ENCODE data around the gene DUSP2. TPM values are rescaled to one million over a fixed set of nuclear protein-coding genes. Genes with fewer than 3 reads are reported as not detected.

DUSP2 gene
- total and polyA plus RNA-seq, 9 of the 15 experiments (the other 6 are each of a cell fraction or from before 2014, with no cell fraction given) = 0.04 to 0.18 TPM; not detected in 7

- BruUV-seq (replicated peaks) = no TSS peak
- in situ Hi-C loops (cut with MboI) = no loop called here
- no peaks in the 10 kb centered on the region for H4K20me1 ChIP-seq (replicated peaks; ENCODE audit: control insufficient read depth, insufficient read depth, low read length)
- peaks cover 3% of the 10 kb centered on the region for H3K9me1 ChIP-seq (ENCODE audit: control insufficient read depth, insufficient read depth, low read length)
- no peaks in the 10 kb centered on the region for H3K79me2 ChIP-seq (ENCODE audit: control insufficient read depth, insufficient read depth, low read length)
- H3K4me1 ChIP-seq (replicated peaks in 1 of 2; ENCODE audit: control insufficient read depth in 2 of 2, insufficient read depth in 2 of 2, low read length in 2 of 2) = peaks cover 25 to 40% of the 10 kb centered on the region in 2 experiments
- DNase-seq (ENCODE audit: extremely low read depth in 1 of 4, low spot score in 3 of 4) = no peak
- no peak for TF ChIP-seq TAF7 (tag; IDR thresholded peaks at IDR 0.05)
- TF ChIP-seq ZNF695 (CRISPR knock-in tag; IDR thresholded peaks at IDR 0.05) = no peak
- TF ChIP-seq HIVEP1 (CRISPR knock-in tag; IDR thresholded peaks at IDR 0.05) = no peak
- 0 out of 2 replicates have a peak, but pooled peaks have one; percentile 1 for TF ChIP-seq ZBTB7A (IDR thresholded peaks at IDR 0.05; ENCODE audit: borderline replicate concordance, control insufficient read depth, low read depth, low read length)
- no peak for TF ChIP-seq ZNF175 (CRISPR knock-in tag; IDR thresholded peaks at IDR 0.05; ENCODE audit: low read depth)
- H3K4me3 ChIP-seq = no peak overlapping the region
- no peak for ATAC-seq
- 95% methylated on average over 12 of the region's 14 CpGs for WGBS (ENCODE audit: insufficient coverage, low coverage, missing lambda C conversion rate)
- no peaks in the 10 kb centered on the region for H3K9me3 ChIP-seq (replicated peaks; ENCODE audit: control insufficient read depth, insufficient read depth, low read depth, low read length)
- ChIA-PET POLR2A (interaction anchor here (0.6 to 1.9 kb wide), 4 partner anchors 9 to 41 kb away, joined by 3 to 6 read pairs (median 4); no protein-coding TSS in a partner anchor), CTCF (ENCODE audit: low intra/inter-chr PET ratio) (no interaction called here)
- H3K9ac ChIP-seq (ENCODE audit: insufficient read depth in 1 of 2, low read depth in 2 of 2, low read length in 2 of 2) = peak overlapping the region; percentile 67 to 90; a peak in 3 of 4 replicates
- no peaks in the 10 kb centered on the region for H3K27me3 ChIP-seq (ENCODE audit: control insufficient read depth in 2 of 2, insufficient read depth in 2 of 2, low read length in 2 of 2)
- no peak for FAIRE-seq
- intact Hi-C loops (cut with micrococcal nuclease) = no loop called here
- H3K4me2 ChIP-seq (ENCODE audit: insufficient read depth, low read length) = peak overlapping the region; percentile 71; the same call in 1 of the 2 replicates
- H2AFZ ChIP-seq (ENCODE audit: low read depth, low read length) = peak overlapping the region; percentile 99
- no peaks in the 10 kb centered on the region for H3K36me3 ChIP-seq (ENCODE audit: control insufficient read depth, insufficient read depth, low read length)
- peak overlapping the region; percentile 82 for H3K27ac ChIP-seq (ENCODE audit: extremely low read depth, low read depth, low read length)
Measured at GRCh38 chr2:96158554-96158940, 13.3 kb upstream of the DUSP2 start.

Data from K562 (cell line).